ENCODE measurements around the gene STK35.

GRCh38 chr20:2112910-2113309 lies 11.3 kb downstream of the STK35 start:
- no peak for TF ChIP-seq CTCF (IDR thresholded peaks at IDR 0.05)
- no peak for TF ChIP-seq POLR2A (IDR thresholded peaks at IDR 0.05)

Measured in ovary (tissue), 3 donors.